NOMO-1 (cell line): ENCODE measurements around the gene DEPDC1.
"Not testable (repeated sequence)": the region's sequence is repeated elsewhere in the genome, so short reads cannot be mapped to it uniquely, and the experiment has no call there.

Experiments used
- DNase-seq, 2 experiments: peaks; one replicate each; lab custom pipeline; 2025; ENCODE audit not compliant: unreplicated experiment in 2 of 2; lab: John Stamatoyannopoulos, UW

DEPDC1 gene

GRCh38 chr1:68476626-68477025, 20.3 kb downstream of the DEPDC1 start:
- DNase-seq = not testable (repeated sequence)

- DNase-seq = no peak
Measured at GRCh38 chr1:68473060-68473459, 23.8 kb downstream of the DEPDC1 start.

GRCh38 chr1:68470388-68470970, 26.4 kb downstream of the DEPDC1 start:
- DNase-seq = no peak

DNA sequence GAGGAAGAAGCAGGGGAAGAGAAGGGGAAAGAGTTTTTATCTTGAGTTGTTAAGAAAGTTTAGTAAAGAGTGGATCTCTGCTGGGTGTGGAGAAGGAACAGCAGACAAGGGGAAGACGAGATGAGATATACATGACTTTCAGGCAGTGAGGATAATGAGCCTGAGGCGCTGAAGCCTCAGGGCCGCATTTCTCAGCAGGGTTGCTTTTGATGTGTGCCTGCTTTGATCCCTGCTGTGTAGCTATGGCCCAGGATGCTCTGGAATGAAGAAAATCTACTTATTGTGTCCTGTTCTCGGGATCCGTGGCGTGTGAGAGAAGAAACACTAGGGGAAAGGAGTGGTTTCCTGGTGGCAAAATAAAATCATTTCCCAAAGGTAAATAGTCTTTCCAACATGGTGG, 32.0 kb downstream of the DEPDC1 start:
- DNase-seq = no peak

DNA sequence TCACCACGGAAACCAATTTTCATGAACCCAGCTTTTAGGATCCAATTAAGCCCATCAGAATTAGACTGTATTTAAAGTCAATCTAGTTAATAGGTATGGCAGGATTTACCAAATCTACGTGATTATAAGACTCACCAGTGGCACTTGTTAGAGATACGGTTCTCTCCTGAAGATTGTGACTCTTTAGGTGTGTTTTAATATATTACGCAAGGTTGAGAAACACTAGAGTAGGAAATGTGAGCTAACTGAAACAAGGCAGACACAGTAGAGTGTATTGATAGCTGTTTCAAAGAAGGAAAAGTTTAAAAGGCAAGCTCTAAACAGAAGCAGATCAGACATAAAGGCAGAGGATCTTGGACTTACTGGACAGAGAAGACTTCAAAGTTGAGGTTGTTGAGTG, 35.9 kb downstream of the DEPDC1 start:
- DNase-seq = no peak

DNA sequence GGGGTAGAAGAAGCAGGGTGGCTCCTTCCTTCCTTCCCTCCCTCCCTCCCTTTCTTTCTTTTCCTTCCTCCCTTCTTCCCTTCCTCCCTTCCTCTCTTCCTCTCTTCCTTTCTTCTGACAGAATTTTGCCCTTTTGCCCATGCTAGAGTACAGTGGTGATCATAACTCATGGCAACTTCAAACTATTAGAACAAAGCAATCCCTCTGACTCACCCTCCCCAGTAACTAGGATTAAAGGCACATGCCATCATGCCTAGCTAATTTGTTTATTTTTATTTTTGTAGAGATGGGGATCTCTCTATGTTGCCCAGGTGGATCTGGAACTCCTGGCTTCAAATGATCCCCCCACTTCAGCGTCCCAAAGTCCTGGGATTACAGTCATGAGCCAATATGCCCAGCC, 37.1 kb downstream of the DEPDC1 start:
- DNase-seq = no peak

DNA sequence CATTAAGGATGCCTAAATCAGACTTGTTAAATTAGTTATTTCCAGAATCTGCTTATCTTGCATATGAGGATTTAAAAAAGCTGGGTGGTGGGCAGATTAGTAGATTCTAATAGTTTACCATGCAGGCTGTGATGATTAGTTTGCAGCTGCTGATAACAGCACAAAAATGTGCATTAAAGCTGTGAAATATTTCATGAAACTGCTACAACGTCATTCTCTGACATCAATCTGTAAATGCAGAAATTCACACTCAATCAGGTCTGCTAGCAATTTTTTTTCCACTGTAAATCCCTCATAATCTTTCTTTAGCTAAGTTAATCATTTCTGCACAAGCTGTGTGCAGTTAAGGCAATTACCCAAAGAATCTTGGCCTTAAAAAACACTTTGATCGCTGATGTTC, 37.8 kb downstream of the DEPDC1 start:
- DNase-seq = no peak

GRCh38 chr1:68456202-68456601, 40.7 kb downstream of the DEPDC1 start:
- DNase-seq = no peak

DNA sequence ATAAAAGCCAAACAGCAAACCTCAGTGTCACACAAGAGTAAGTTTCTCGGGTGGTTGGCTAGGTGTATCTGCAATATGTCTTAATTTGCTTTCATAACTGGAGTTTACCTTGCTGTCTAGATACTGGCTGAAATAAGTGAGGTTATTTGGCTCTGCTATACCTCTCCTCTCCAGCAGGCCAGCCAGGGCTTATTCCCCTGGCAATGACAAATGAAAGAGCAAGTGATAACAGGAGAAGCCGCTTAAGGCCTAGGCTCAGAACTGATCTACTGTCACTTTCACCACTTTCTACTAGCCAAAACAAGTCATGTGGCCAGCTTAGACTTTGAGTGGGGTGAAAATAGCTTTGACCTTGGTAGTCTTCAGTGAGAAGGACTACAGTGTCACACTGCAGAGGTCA, 42.3 kb downstream of the DEPDC1 start:
- no peak for DNase-seq

GRCh38 chr1:68453060-68453670, 43.7 kb downstream of the DEPDC1 start:
- no peak for DNase-seq

DNA sequence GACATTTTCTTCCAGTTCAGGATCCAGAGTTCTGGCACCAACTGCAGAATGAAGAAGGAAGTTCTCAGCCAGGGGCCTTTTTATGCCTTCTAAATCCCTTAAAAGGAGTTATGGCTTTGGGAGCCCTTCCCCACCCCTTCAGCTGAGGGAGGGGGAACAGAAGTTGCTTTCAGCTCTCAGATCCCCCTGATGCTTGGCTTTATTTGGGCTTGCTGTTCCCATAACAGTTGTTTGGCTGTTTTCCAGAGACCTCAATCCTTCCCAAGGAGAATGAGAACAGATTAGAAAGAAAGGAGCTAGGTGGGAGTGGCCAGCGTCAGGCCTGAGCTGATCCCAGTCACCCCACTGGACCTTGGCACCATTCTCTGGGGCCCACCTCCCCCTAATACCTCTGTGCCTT, 47.0 kb downstream of the DEPDC1 start, which contains the start of gene RPE65:
RPE65 (minus strand) TSS at position 54 of the 400 bp plus-strand sequence; CDS start at position 5, 49 bp downstream.
- no peak for DNase-seq

- DNase-seq = no peak
Measured at GRCh38 chr1:68448365-68448764, 48.5 kb downstream of the DEPDC1 start.

- no peak for DNase-seq
Measured at GRCh38 chr1:68445709-68446108, 51.2 kb downstream of the DEPDC1 start.

DNA sequence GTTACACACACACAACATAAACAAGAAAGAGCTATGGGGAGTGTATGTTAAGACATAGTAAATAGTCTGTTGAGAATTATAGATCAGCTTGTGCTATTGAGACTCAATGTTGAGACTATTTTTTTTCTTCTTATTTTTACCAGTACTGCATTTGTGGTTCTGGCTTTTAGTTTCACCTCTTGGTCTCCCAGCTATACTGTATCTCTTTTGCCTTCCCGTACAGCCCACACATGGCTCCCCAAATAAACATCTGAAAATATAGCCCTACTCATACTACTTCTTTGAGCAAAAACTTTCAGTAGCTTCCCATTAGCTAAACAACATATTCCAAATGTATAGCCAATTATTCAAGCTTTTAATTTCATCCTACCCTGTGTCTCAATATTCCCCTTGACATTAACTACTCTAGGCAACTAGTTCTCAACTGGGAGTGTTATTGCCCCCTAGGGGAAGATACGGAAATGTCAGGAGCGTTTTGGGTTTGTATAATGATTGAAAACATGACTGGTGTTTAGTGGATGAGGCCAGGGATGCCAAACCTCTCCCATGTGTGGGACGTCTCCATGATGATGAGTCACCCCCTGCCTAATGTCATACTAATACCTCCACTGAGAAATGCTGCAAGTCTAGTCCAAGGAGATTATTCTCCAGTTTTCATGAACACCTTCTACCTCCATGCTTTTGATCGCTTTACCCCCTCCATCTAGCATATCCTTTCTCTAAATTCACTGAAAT, 53.9 kb downstream of the DEPDC1 start:
- peak; percentile 3 to 37 for DNase-seq

GRCh38 chr1:68442006-68442405, 54.9 kb downstream of the DEPDC1 start:
- DNase-seq = no peak

DNA sequence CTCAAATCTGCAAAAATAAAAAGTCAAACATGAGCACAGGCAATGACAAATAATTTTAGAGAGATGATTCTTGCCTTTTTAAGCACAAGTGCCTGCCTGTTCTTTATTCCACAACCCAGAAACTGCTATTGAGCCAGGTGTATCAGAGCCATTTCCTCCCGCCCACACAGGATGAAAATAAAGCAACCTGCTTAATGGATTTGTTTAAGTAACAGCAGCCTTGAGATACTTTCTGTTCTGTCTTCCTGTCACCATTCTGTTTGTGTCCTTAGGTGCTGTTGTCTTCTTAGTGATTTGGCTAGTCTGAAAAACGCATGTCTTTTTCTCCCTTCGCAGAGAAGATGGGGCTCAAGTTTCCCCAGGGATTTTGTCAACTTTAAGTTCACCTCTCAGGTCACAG, 58.6 kb downstream of the DEPDC1 start:
- no peak for DNase-seq

DNA sequence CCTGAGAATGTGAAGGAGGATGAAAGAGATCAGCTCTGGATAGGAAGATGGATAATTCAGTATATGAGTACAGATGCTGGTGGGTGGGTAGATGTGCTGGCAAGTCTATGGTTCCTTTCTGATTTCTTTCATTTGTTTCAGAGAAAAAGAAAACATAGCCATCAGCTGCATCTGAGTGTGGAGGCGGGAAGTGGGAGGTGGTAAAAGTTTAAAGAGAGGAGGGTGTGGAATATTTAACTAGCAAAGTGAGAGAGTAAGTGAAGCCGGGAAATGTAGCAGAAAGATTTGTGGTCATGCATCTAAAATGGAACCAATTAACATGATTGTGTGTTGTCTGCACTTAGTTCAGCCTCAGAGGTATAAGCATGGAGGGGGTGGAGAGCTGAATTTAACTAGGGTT, 63.5 kb downstream of the DEPDC1 start:
- DNase-seq = no peak

DNA sequence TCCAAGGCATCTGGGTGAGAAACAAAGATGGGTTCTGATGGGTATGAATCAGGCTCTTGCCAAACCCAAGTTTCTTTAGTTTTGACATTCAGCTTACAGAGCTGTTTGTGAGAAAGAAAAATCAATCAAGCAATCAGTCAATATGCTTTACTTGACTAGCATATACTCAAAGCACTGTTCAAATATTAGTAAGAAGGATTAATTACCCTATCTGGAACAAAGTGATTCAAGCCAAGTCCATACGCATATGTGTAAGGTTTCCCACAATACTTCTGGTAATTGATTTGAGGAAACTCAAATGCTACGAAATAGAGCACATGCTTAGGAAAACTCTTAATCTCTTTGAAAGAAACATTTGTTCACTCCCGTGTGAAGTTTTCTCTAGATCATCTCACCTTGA, 65.8 kb downstream of the DEPDC1 start:
- DNase-seq = no peak

DNA sequence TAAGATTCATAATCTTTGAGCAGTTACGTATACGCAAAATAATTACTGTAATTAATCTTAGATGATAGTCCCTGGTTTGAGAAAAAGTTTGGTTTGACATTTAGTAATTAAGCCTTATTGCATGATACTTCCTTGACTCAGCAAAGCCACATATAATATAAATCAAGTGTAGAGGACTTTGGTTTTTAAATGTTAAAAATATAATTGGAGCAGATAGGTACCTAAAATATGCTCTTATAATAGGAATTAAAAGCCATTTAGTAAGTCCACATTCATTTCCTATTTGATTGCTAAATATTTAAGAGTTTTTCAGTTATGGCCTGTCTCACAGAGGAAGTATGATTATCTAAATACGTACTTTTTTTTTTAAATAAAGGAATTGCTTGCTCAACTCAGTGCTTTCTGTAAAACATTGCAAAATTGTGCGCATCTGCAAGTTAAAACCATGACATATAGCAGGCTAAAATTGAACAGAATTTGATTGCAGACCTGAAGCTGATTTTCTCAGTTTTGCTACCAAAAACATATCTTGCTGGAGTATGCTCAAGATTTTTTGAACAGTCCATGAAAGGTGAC, 67.6 kb downstream of the DEPDC1 start:
- DNase-seq = peak; percentile 12 to 81

DNA sequence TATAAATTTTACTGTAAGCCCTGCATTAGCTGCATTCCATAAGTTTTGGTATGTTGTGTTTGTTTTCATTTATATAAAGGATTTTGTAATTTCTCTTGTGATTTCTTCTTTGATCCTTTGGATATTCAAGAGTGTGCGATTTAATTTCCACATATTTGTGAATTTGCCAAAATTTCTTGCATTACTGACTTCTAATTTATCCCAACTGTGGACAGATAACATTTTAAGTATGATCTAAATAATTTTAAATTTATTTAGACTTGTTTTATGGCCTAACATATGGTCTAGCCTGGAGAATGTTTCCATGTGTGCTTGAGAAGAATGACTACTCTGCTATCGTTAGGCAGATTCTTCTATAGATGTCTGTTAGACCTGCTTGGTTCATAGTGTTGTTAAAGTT, 70.3 kb downstream of the DEPDC1 start:
- DNase-seq = no peak
